Muscle of back (tissue), 11 donors: ENCODE data around the gene ZFYVE28. TPM values are rescaled to one million over a fixed set of nuclear protein-coding genes. Genes with fewer than 3 reads are reported as not detected.
A peak's percentile ranks its signal among the peaks of the same experiment; 100 is the strongest.

ENCODE experiments used
- DNase-seq, 3 donors: peaks; one replicate each; pipeline versions ENCODE4 v3.0.0 to v3.0.0-alpha.2; 2013
- polyA plus RNA-seq, 10 donors: library from polyadenylated mRNA; unstranded; fragments of 120-200 nt; gene quantifications; one replicate each; pipeline ENCODE4 v1.2.1, GENCODE V29; 2013; ENCODE audit not compliant: insufficient read length in 10 of 10

Gene ZFYVE28
- polyA plus RNA-seq, 10 donors, result 0.67 to 3.4 (median 1.7) TPM

GRCh38 chr4:2411786-2412510 lies 6.5 kb downstream of the ZFYVE28 start:
- no peak for DNase-seq

DNA sequence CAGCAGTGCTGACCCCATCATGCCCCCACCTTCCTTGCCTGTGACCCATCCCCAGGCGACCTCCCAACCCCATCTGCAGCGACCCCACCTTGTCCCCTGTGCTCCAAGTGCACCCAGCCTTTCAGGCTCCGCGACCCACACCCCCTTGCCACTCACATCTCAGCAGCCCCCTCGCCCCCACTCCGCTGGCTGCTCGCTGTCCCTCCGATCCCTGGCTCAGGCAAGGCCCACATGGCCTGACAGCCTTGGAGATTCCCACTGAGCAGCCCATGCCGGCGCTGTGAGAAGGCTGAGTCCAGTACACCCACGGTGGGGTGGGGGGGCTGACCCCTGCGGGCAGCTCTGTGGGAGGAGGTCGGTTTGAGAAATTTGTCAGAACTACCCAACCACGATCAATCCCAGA lies 9.1 kb downstream of the ZFYVE28 start:
- no peak for DNase-seq

- no peak for DNase-seq
Measured at GRCh38 chr4:2408976-2409375, 9.5 kb downstream of the ZFYVE28 start.

- DNase-seq, result no peak
Measured at GRCh38 chr4:2408401-2408958, 10.0 kb downstream of the ZFYVE28 start.

- DNase-seq, result no peak
Measured at GRCh38 chr4:2407991-2408342, 10.5 kb downstream of the ZFYVE28 start.

DNA sequence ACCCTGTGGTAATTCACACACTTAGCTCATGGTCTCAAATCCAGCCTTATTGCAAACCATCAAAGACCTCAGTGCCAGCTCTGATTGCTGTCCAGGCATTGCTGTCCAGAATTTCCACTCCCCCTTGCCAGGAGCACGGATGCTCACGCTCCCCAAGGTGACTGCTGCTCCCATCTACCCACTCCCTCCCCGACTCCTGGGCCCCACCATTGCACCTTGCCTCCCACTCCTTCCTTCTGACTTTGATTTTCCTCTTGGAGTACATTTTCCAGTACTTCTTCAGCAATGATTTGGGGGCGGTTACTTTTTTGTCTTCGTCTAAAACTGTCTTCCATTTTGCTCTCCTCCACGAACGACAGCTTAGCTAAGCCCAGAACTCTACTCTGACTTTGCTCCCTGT lies 11.5 kb downstream of the ZFYVE28 start:
- DNase-seq, result no peak

DNA sequence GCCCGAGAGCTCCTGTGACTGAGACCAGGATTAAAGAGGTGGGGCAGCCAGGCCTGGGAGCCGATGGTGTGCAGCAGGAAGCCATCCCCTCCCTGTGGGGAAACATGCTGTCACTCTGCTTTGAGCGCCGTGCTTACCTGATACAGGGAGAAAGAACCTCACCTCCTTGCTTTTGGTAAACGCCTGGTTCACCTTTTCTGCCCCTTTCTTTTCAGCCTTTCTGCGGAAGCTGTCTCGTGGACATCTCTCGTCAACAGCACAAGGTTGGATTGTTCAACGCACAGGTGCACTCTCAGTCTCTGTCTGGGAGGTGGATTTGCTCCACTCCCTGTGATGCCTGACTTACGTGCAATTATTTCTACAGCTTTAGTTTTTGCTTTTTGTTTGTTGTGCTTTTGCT lies 12.0 kb downstream of the ZFYVE28 start:
- no peak for DNase-seq

GRCh38 chr4:2402941-2403340 lies 15.5 kb downstream of the ZFYVE28 start:
- DNase-seq, result no peak

- DNase-seq, result peak; percentile 56 to 71 (median 67)
Measured at GRCh38 chr4:2402048-2402842, 16.2 kb downstream of the ZFYVE28 start.

GRCh38 chr4:2401610-2401983 lies 16.8 kb downstream of the ZFYVE28 start:
- DNase-seq, result no peak

DNA sequence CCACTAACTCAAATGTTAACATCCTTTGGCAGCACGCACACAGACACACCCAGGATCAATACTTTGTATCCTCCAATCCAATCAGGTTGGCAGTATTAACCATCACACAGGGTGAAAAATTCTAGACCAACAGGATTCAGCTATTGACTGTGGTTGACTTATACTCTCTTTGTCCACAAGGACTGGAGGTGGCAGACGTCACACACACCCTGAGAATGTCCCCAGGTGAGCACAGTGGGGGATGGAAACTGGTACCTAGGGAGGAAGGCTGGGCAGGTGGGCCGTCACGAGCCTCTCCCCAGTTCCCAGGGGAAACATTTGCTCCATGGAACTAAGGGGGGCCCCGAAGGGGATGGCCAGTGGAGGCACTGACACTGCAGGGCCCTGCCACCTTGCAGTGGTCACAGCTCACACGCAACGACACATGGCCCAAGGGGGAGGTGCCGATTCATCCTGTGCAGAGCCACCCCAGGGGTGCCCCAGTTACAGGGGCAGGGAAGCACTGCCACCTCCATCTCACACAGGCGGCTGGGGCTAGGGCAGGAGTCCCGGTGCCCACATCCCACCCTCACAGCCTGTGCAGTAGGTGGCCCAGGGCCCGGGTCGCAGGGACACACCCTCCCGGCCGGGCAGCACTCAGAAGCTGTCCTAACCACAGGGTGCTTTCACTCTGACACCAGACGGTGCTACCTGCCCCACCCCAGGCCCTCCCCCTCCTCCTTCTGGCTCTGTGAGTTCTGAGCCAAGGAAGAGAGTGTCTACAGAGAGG lies 17.4 kb downstream of the ZFYVE28 start:
- no peak for DNase-seq

- DNase-seq, result no peak
Measured at GRCh38 chr4:2399631-2400190, 18.7 kb downstream of the ZFYVE28 start.

- DNase-seq, result no peak
Measured at GRCh38 chr4:2399216-2399615, 19.2 kb downstream of the ZFYVE28 start.

GRCh38 chr4:2397596-2398379 lies 20.7 kb downstream of the ZFYVE28 start:
- no peak for DNase-seq

GRCh38 chr4:2396781-2397368 lies 21.6 kb downstream of the ZFYVE28 start:
- no peak for DNase-seq

GRCh38 chr4:2395584-2395983 lies 22.9 kb downstream of the ZFYVE28 start:
- DNase-seq, result no peak

DNA sequence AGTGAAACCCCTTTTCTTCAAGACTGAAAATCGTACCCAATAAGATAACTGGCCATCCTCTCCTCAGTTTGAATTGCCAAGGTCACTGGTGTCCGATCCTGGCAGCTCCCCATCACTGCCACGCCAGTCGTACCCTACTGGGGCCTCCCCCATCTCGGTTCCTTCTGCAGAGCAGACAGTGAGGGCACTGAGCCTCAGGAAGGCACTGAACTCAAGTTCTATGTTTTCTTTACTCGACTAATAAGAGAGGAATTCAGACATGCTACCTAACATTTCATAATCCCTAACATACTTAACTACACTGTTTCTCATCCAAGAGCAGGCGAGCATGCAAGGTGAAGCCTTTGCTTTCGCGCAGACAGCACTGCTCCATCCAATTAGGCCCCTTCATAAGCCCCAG lies 23.4 kb downstream of the ZFYVE28 start:
- no peak for DNase-seq

DNA sequence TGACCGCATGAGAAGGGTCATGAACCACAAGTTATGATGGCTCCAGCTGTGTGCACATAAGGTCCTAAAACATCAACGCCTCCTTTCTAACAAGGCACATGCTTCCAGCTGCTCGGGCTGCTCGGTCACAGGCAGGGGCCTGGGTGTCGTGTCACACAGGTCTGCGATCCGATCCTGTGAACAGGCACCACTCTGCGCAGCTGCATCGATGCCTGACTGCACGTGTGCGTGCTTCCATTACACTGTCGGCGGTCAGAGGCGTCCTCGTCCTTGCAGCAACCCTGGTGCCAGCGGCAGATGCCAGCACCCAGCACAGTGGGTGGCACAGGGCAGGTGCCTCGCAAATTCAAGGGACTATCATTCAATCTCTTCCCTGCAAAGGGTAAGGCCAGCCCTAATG lies 23.9 kb downstream of the ZFYVE28 start:
- no peak for DNase-seq

- peak; percentile 42 to 90 (median 66) for DNase-seq
Measured at GRCh38 chr4:2393353-2394270, 24.8 kb downstream of the ZFYVE28 start.
